SU-DHL-6 (cell line): ENCODE measurements around the gene ANXA2R.

ENCODE experiments used
- H2AFZ ChIP-seq: fragments of 200-600 bp; sonication (generic); 2 replicates; pipeline ENCODE4 v1.6.1; 2014; ENCODE audit warnings: low read depth, mild to moderate bottlenecking, moderate library complexity, mixed read lengths, antibody characterized with exemption, low read length; ENCODE audit not compliant: severe bottlenecking
- H3F3A ChIP-seq: fragments of 200-600 bp; shearing (Covaris generic); 2 replicates; pipeline ENCODE4 v1.6.0; 2016; ENCODE audit warnings: antibody characterized with exemption, mild to moderate bottlenecking; ENCODE audit not compliant: insufficient read depth
- H3K27ac ChIP-seq: fragments of 200-600 bp; sonication (generic); 2 replicates; pipeline ENCODE4 v1.5.1; 2016; ENCODE audit warnings: low read depth, mild to moderate bottlenecking, low read length, moderate library complexity, mixed read lengths
- H3K27me3 ChIP-seq: fragments of 200-600 bp; sonication (generic), shearing (Covaris generic); 2 replicates; pipeline ENCODE4 v1.6.0; 2014; ENCODE audit warnings: mild to moderate bottlenecking, low read length
- H3K36me3 ChIP-seq: fragments of 200-600 bp; sonication (generic); 2 replicates; pipeline ENCODE4 v1.6.1; 2014; ENCODE audit warnings: mild to moderate bottlenecking, low read length, mixed read lengths
- H3K4me2 ChIP-seq: fragments of 300-600, 200-600 bp; shearing (Covaris generic), sonication (generic); 2 replicates; pipeline ENCODE4 v1.6.0; 2014; ENCODE audit warnings: low read length, low read depth, mild to moderate bottlenecking; ENCODE audit not compliant: poor library complexity, severe bottlenecking
- H3K4me3 ChIP-seq: fragments of 200-600 bp; sonication (generic); 2 replicates; pipeline ENCODE4 v1.5.1; 2014; ENCODE audit warnings: antibody characterized with exemption, low read length, mild to moderate bottlenecking, mixed read lengths; ENCODE audit not compliant: insufficient read depth, poor library complexity, severe bottlenecking
- H3K79me2 ChIP-seq: fragments of 200-600 bp; sonication (generic); 2 replicates; pipeline ENCODE4 v1.6.1; 2014; ENCODE audit warnings: mild to moderate bottlenecking, low read length, moderate library complexity; ENCODE audit not compliant: insufficient read depth
- H3K9ac ChIP-seq: fragments of 200-600 bp; sonication (generic); 2 replicates; pipeline ENCODE4 v1.7.0; 2014; ENCODE audit warnings: mild to moderate bottlenecking, low read length
- H3K9me2 ChIP-seq: fragments of 200-600 bp; sonication (generic); replicated peaks from 2 replicates; pipeline ENCODE4 v1.6.1; 2014; ENCODE audit warnings: low read length; ENCODE audit not compliant: insufficient read depth
- H3K9me3 ChIP-seq: fragments of 200-600 bp; sonication (generic); 2 replicates; pipeline ENCODE4 v1.6.1; 2014; ENCODE audit warnings: low read length, mixed read lengths; ENCODE audit not compliant: insufficient read depth
- H4K20me1 ChIP-seq: fragments of 200-600 bp; sonication (generic); 2 replicates; pipeline ENCODE4 v1.6.1; 2014; ENCODE audit warnings: low read depth, mild to moderate bottlenecking, antibody characterized with exemption, low read length, moderate library complexity, mixed read lengths
- CTCF ChIP-seq: fragments of 200-600 bp; sonication (generic); IDR thresholded peaks from one replicate; pipeline ENCODE4 v1.5.1; 2017; ENCODE audit warnings: antibody characterized with exemption, mild to moderate bottlenecking, low read length, moderate library complexity; ENCODE audit not compliant: insufficient read depth, poor library complexity, severe bottlenecking
- EZH2phosphoT487 ChIP-seq: fragments of 200-600 bp; sonication (generic), shearing (Covaris generic); conservative IDR thresholded peaks from 2 replicates; pipeline ENCODE4 v1.6.1; 2018; ENCODE audit warnings: mild to moderate bottlenecking, antibody characterized with exemption, low read length, moderate library complexity, mixed read lengths

ANXA2R gene

DNA sequence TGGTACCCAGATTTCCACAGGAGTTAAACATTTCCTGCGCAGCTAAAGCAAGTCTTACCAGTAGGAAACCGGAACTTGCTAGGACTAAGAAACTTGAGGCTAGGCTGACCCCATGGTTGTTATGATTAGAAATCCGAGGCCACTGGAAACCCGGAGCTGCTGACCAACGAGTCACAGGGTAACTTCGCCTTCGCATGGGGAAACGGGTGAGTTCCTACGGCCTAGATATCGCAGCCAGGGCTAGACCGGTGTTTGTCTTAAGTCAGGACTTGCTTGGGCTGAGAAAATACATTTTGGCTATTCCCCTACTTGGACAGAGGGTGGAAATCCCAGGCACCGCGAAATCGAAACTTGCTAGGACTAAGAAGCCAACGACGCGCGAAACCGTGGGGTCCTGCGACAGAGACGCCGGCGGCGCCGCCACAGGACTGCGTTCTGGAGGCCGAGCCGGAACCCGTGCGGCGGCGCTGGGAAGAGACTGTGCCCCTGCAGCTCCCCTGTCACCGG is 1.6 kb upstream of the ANXA2R start:
- Histone ChIP-seq H2AFZ (peak overlapping the region; percentile 77), H3K79me2 (no peaks in the 10 kb centered on the region; the same call in 1 of the 2 replicates), H3K9me3 (no peaks in the 10 kb centered on the region), H3K9ac (peak overlapping the region; percentile 69), H3K27me3 (no peaks in the 10 kb centered on the region), H3K27ac (peak overlapping the region; percentile 94), H3K9me2 (no peaks in the 10 kb centered on the region), H3K36me3 (no peaks in the 10 kb centered on the region), H3K4me3 (peak overlapping the region; percentile 53), H3F3A (peaks cover 27% of the 10 kb centered on the region), H4K20me1 (no peaks in the 10 kb centered on the region), H3K4me2 (peak overlapping the region; percentile 67)
- no peak for TF ChIP-seq CTCF
- TF ChIP-seq EZH2phosphoT487, result no peak

- no peak for TF ChIP-seq CTCF
- no peak for TF ChIP-seq EZH2phosphoT487
- Histone ChIP-seq H3K36me3 (no peaks in the 10 kb centered on the region), H3K4me3 (peak overlapping the region; percentile 53), H3K27ac (peak overlapping the region; percentile 94), H2AFZ (peak overlapping the region; percentile 77), H3K79me2 (no peaks in the 10 kb centered on the region; the same call in 1 of the 2 replicates), H3F3A (peaks cover 27% of the 10 kb centered on the region), H4K20me1 (no peaks in the 10 kb centered on the region), H3K9me3 (no peaks in the 10 kb centered on the region), H3K9ac (peak overlapping the region; percentile 69), H3K27me3 (no peaks in the 10 kb centered on the region), H3K9me2 (no peaks in the 10 kb centered on the region), H3K4me2 (peak overlapping the region; percentile 67)
Observed at GRCh38 chr5:43041110-43041668, 1.1 kb upstream of the ANXA2R start.

- H3K9me3 ChIP-seq, result no peaks in the 10 kb centered on the region
- H2AFZ ChIP-seq, result peak overlapping the region; percentile 27
- peak overlapping the region; percentile 67 for H3K4me2 ChIP-seq
- no peaks in the 10 kb centered on the region for H4K20me1 ChIP-seq
- H3F3A ChIP-seq, result peaks cover 27% of the 10 kb centered on the region
- H3K9me2 ChIP-seq, result no peaks in the 10 kb centered on the region
- H3K4me3 ChIP-seq, result peak overlapping the region; percentile 56
- TF ChIP-seq EZH2phosphoT487, result no peak
- H3K27ac ChIP-seq, result peak overlapping the region; percentile 94
- H3K79me2 ChIP-seq, result no peaks in the 10 kb centered on the region; the same call in 1 of the 2 replicates
- H3K27me3 ChIP-seq, result no peaks in the 10 kb centered on the region
- peak overlapping the region; percentile 69 for H3K9ac ChIP-seq
- no peaks in the 10 kb centered on the region for H3K36me3 ChIP-seq
Observed at GRCh38 chr5:43039471-43040286, 440 bp downstream of the ANXA2R start.
